ENCODE results near the gene MUC13.

The MUC13 gene

DNA sequence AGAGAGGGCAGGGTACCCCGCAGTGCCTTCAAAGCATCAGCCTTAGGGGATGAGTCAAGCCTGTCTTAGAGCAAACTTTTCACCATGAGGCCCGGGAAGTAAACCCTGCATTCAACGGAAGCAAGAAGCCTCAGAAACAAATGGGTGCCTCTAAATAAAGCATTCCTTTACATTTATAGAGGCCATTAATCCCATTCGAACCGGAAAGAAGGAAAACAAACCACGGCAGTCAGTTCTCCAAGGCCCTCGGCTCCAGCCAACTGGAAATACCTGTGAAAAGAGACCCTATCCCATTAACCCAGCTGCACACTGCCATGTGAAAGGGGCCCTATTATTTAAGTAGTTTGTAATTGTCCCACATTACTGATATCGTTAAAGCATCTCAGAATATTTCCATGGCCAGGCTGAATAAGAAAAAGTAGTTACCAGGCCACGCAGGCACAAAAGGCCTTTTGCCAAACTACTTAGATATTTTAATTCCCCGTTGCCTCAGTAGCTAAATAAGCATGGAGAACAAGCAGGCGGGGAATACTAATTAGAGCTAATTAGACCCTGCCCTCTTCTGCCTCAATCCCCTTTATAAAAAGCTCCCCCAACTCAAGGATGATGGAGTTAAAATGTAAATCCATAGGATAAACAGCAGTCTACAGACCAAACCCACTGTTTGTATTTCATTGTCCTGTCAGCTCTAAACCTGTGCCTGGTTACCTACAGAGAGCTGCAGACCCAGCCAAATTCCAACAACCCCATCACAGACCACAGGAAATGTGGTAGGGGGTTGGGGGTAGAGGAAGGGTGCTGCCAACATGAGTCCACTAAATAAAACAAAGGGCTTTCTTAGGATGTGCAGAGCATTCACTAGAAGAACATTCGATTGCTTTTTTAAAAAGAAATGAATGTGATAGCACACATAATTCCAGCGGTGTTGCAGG, 51.5 kb downstream of the MUC13 start:
- H3K4me3 ChIP-seq (ENCODE audit: low read depth, low read length): no peak overlapping the region
- TF ChIP-seq, protein P1, sequence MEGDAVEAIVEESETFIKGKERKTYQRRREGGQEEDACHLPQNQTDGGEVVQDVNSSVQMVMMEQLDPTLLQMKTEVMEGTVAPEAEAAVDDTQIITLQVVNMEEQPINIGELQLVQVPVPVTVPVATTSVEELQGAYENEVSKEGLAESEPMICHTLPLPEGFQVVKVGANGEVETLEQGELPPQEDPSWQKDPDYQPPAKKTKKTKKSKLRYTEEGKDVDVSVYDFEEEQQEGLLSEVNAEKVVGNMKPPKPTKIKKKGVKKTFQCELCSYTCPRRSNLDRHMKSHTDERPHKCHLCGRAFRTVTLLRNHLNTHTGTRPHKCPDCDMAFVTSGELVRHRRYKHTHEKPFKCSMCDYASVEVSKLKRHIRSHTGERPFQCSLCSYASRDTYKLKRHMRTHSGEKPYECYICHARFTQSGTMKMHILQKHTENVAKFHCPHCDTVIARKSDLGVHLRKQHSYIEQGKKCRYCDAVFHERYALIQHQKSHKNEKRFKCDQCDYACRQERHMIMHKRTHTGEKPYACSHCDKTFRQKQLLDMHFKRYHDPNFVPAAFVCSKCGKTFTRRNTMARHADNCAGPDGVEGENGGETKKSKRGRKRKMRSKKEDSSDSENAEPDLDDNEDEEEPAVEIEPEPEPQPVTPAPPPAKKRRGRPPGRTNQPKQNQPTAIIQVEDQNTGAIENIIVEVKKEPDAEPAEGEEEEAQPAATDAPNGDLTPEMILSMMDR (IDR thresholded peaks at IDR 0.05; ENCODE audit: low read depth, low read length): no peak

DNA sequence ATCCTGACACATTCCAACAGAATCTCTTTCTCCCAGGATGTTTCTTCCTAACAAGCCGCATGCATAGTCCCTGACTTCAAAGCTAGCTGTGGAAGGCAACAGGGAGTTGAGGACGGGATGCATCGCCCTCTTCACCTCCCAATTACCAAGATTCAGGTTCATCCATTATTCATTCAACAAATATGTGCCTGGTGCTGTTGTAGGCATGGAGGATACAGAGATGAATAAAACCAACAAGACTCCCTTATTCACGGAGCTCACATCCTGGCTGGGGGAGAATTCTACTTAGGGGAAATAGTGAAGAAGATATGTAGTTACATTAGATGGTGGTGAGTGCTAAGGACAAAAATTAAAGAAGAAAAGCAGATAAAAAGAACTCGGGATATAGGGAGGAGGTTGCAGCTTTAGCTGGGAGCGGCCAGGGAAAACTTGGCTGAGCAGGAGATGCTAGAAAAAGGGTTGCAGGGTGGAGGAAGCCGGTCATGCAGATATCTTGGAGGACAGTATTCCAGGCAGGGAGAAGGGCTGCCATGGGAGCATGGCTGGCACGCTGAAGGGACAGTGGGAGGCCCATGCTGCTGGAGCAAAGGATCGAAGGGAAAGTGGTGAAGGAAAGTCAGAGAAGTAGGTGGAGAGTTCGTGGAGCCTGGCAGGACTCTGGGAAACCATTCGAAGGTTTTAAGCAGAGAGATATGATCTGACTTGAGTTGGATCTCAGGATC, 52.4 kb downstream of the MUC13 start:
- TF ChIP-seq, protein P1 (IDR thresholded peaks at IDR 0.05; ENCODE audit: low read depth, low read length): no peak
- no peak overlapping the region for H3K4me3 ChIP-seq (ENCODE audit: low read depth, low read length)

DNA sequence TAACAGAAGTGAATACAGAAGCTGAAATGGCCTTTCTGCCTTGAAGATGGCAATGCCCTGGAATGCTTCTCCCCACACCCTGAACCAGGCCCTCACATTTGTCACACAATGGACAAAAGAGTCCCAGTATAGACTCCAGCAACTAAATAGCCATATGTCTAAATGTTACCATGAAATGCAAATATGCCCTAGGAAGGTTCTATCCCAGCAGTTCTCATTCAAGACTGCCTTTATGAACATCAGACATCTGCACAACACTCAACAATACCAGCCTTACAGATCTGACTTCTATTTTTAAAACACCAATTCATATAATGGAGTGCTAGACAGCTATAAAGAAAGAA, 55.2 kb downstream of the MUC13 start:
- TF ChIP-seq, protein P1 (IDR thresholded peaks at IDR 0.05; ENCODE audit: low read depth, low read length): no peak
- peak overlapping the region; percentile 9; the same call in 1 of the 2 replicates for H3K4me3 ChIP-seq (ENCODE audit: low read depth, low read length)

DNA sequence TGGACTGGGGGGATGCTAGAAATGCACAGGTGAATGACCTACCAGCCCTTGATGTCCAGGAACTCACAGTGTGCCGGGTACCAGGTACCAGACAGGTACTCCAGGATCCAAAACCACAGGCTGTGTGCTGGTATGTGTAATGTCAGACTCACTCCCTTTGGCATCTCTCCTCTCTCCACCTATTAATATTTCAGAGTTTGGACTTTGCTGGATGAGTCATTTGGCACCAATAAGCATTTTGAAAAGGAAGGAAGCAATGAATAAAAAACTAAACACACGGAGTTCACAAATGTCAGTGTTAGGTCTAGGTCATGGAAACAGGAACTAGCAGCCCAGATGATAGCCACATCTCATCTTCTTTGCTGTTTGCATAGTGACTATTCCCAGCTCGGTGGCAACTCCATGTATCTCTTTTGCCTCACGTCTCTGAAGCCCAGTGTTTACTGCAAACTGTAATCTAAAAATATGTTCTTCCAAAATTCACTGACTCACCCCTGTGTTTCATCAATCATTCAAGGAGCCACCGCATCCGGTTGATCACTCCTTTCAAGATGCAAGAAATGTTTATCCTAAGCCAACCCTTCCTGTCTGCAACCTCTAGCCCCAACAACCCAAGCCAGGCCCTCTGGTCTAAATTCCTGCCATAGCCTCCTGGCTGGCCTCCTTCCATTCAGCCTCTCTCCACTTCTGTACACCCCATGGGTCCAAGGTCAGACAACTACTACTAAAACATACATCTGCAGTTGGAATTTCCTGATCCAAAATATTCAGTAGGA, 55.8 kb downstream of the MUC13 start:
- TF ChIP-seq, protein P1 (IDR thresholded peaks at IDR 0.05; ENCODE audit: low read depth, low read length): no peak
- H3K4me3 ChIP-seq (ENCODE audit: low read depth, low read length): 0 out of 2 replicates have a peak overlapping the region, but pooled peaks have one; percentile 9

DNA sequence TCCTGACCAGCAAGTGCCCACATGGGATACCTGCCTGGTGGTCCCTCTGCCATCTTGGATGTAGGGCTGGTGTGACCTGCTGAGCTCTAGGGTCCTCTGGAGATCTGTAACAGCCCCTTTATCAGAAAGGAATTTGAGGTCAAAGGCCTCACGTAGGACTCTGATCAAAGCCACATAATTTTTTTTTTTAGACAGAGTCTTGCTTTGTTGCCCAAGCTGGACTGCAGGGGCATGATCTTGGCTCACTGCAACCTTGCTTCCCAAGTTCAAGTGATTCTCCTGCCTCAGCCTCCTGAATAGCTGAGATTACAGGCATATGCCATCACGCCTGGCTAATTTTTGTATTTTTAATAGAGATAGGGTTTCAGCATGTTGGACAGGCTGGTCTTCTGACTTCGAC, 56.9 kb downstream of the MUC13 start:
- TF ChIP-seq, protein P1 (IDR thresholded peaks at IDR 0.05; ENCODE audit: low read depth, low read length): no peak
- no peak overlapping the region for H3K4me3 ChIP-seq (ENCODE audit: low read depth, low read length)

DNA sequence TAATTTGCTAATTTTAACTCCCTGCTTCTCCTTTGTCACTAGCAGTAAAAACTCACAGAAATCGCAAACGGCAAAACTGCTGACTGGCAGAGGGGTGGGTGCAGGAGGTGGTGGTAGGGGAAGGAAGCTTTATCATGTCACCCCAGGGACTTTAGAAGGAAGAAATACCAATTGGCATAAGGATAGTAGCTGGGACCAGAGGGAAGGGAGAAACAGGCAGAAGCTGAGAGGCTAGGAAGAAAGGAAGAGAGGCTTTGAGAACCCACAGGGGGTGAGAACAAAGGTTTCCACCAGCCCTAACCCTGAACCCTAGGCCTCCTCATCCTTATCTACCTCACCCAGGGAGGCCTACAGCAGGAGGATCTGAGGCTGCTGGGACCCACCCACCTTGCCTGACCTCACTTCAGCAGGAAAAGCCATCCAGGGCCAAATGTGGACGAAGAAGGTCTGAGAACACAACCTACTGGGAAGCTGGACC, 58.1 kb downstream of the MUC13 start:
- TF ChIP-seq, protein P1 (IDR thresholded peaks at IDR 0.05; ENCODE audit: low read depth, low read length): no peak
- H3K4me3 ChIP-seq (ENCODE audit: low read depth, low read length): no peak overlapping the region

Data from WI38 (cell line).